Ectodermal cell (in vitro differentiated cells): ENCODE results near the gene ZFP36L1.

Source experiments
- H3K27ac ChIP-seq: 2 replicates; pipeline ENCODE4 v1.7.0; 2013; ENCODE audit warnings: mild to moderate bottlenecking, low read depth, low read length; ENCODE audit not compliant: insufficient read depth, poor library complexity, severe bottlenecking
- H3K27me3 ChIP-seq: 2 replicates; pipeline ENCODE4 v1.7.0; 2013; ENCODE audit warnings: mild to moderate bottlenecking, low read length; ENCODE audit not compliant: insufficient read depth, control insufficient read depth, poor library complexity, severe bottlenecking
- H3K36me3 ChIP-seq: one replicate; pipeline ENCODE4 v1.7.0; 2013; ENCODE audit warnings: low read length; ENCODE audit not compliant: control insufficient read depth, insufficient read depth
- H3K4me1 ChIP-seq: one replicate; pipeline ENCODE4 v1.7.0; 2013; ENCODE audit warnings: low read length; ENCODE audit not compliant: control insufficient read depth, insufficient read depth
- H3K4me3 ChIP-seq: 2 replicates; pipeline ENCODE4 v1.7.0; 2013; ENCODE audit warnings: low read depth, low read length, control low read depth; ENCODE audit not compliant: insufficient read depth
- H3K9me3 ChIP-seq: 2 replicates; pipeline ENCODE4 v1.7.0; 2013; ENCODE audit warnings: mild to moderate bottlenecking, low read length, moderate library complexity; ENCODE audit not compliant: control insufficient read depth
- WGBS, 2 experiments: methylation state at CpG; one replicate each; pipeline ENCODE4 v1.1.7; 2013; ENCODE audit warnings: missing lambda C conversion rate in 2 of 2; 5-methylcytosine and 5-hydroxymethylcytosine counted together

Gene ZFP36L1

GRCh38 chr14:68739701-68740100 is 53.2 kb downstream of the ZFP36L1 start:
- H3K27ac ChIP-seq = no peak overlapping the region
- H3K36me3 ChIP-seq = no peaks in the 10 kb centered on the region
- H3K27me3 ChIP-seq = no peaks in the 10 kb centered on the region
- H3K4me1 ChIP-seq = peaks cover 14% of the 10 kb centered on the region
- H3K9me3 ChIP-seq = peaks cover 4% of the 10 kb centered on the region
- 93 to 97% methylated on average over 7 of the region's 7 CpGs for WGBS, 2 experiments
- no peak overlapping the region for H3K4me3 ChIP-seq

- no peak overlapping the region for H3K4me3 ChIP-seq
- 80 to 84% methylated on average over 4 of the region's 4 CpGs for WGBS, 2 experiments
Observed at GRCh38 chr14:68738559-68738958, 54.3 kb downstream of the ZFP36L1 start.

More at GRCh38 chr14:68738559-68738958, 54.3 kb downstream of the ZFP36L1 start:
- peaks cover 14% of the 10 kb centered on the region for H3K4me1 ChIP-seq
- no peaks in the 10 kb centered on the region for H3K36me3 ChIP-seq
- H3K27ac ChIP-seq = no peak overlapping the region
- H3K9me3 ChIP-seq = peaks cover 4% of the 10 kb centered on the region
- no peaks in the 10 kb centered on the region for H3K27me3 ChIP-seq
